GM12878 (cell line): ENCODE data around the gene VSX2. TPM values are rescaled to one million over a fixed set of nuclear protein-coding genes. Genes with fewer than 3 reads are reported as not detected.

Source experiments
- ATAC-seq: fragments of 200-7000 bp; cut with Tn5 transposase; 3 replicates; pipeline ENCODE4 v1.9.1; 2020; ENCODE audit warnings: mild to moderate bottlenecking, moderate library complexity
- BruUV-seq: library from RNA; stranded (reverse); fragments of 400-500 nt; replicated peaks from 2 replicates; lab custom pipeline; 2021; lab: Mats Ljungman, UMichigan
- CTCF ChIA-PET: fragments of 300-600 bp; sonication (Branson Sonifier 250); formaldehyde crosslinking; extraction: SDS; loops from one replicate; lab custom pipeline; 2021; ENCODE audit warnings: inconsistent platforms; lab: Yijun Ruan, JAX
- POLR2A ChIA-PET: fragments of 350-600 bp; formaldehyde crosslinking; extraction: SDS; loops from one replicate; lab custom pipeline; 2021; ENCODE audit warnings: inconsistent platforms; lab: Charles Lee
- RAD21 ChIA-PET: fragments of 300-600 bp; sonication (Branson Sonifier 250); formaldehyde crosslinking; loops from one replicate; lab custom pipeline; 2023; ENCODE audit warnings: antibody characterized with exemption; ENCODE audit not compliant: unreplicated experiment; lab: Charles Lee
- SMC1A ChIA-PET: fragments of 300-600 bp; sonication (Branson Sonifier 250); formaldehyde crosslinking; loops from one replicate; lab custom pipeline; 2023; ENCODE audit not compliant: unreplicated experiment, uncharacterized antibody; lab: Charles Lee
- DNase-seq: peaks from one replicate; pipeline ENCODE4 v3.0.0-alpha.2; 2011; ENCODE audit warnings: low read depth, low spot score
- FAIRE-seq: peaks from 3 replicates; lab custom pipeline; 2011; peaks lifted over from hg19 to GRCh38; lab: Jason Lieb, UNC
- H2AFZ ChIP-seq: 2 replicates; pipeline ENCODE4 v1.6.0; 2011; ENCODE audit warnings: low read depth, low read length, control low read depth; ENCODE audit not compliant: control insufficient read depth
- H3K27ac ChIP-seq: 2 replicates; pipeline ENCODE4 v1.5.1; 2011; ENCODE audit warnings: control low read depth; ENCODE audit not compliant: control insufficient read depth, insufficient read depth
- H3K27me3 ChIP-seq, 2 experiments: replicated peaks in 1 of 2; 2 replicates each; pipeline versions ENCODE4 v1.6.0 to v1.6.1; 2011; ENCODE audit warnings: low read length in 1 of 2; ENCODE audit not compliant: control insufficient read depth in 2 of 2, insufficient read depth in 2 of 2
- H3K36me3 ChIP-seq, 2 experiments: 2 replicates each; pipeline ENCODE4 v1.5.1; 2011; ENCODE audit warnings: low read length in 1 of 2; ENCODE audit not compliant: control insufficient read depth in 2 of 2, insufficient read depth in 2 of 2
- H3K4me1 ChIP-seq: 2 replicates; pipeline ENCODE4 v1.6.1; 2011; ENCODE audit warnings: mild to moderate bottlenecking, low read length, moderate library complexity, mixed read lengths; ENCODE audit not compliant: control insufficient read depth, insufficient read depth
- H3K4me2 ChIP-seq: 2 replicates; pipeline ENCODE4 v1.6.0; 2011; ENCODE audit warnings: control low read depth; ENCODE audit not compliant: control insufficient read depth, insufficient read depth
- H3K4me3 ChIP-seq: fragments of 200-600 bp; sonication (generic); 2 replicates; pipeline ENCODE4 v1.5.1; 2016
- H3K79me2 ChIP-seq: 2 replicates; pipeline ENCODE4 v1.6.0; 2011; ENCODE audit warnings: low read length; ENCODE audit not compliant: control insufficient read depth, insufficient read depth
- H3K9ac ChIP-seq: 2 replicates; pipeline ENCODE4 v1.8.0; 2011; ENCODE audit warnings: low read length, control low read depth, mixed read lengths; ENCODE audit not compliant: control insufficient read depth, insufficient read depth
- H3K9me3 ChIP-seq: replicated peaks from 3 replicates; pipeline ENCODE4 v1.5.1; 2011; ENCODE audit warnings: mild to moderate bottlenecking, low read length; ENCODE audit not compliant: control insufficient read depth, insufficient read depth
- H4K20me1 ChIP-seq: 2 replicates; pipeline ENCODE4 v1.6.0; 2011; ENCODE audit not compliant: control insufficient read depth, insufficient read depth
- CBX5 ChIP-seq: sonication (generic); IDR thresholded peaks from 2 replicates; pipeline ENCODE4 v1.6.1; 2016; ENCODE audit warnings: low read depth, moderate library complexity, mild to moderate bottlenecking, inconsistent platforms
- FOS ChIP-seq: IDR thresholded peaks from 3 replicates; pipeline ENCODE4 v1.6.1; 2011; ENCODE audit warnings: borderline replicate concordance; ENCODE audit not compliant: insufficient read length; ENCODE audit errors: extremely low read depth
- HDAC6 ChIP-seq: fragments of 200-600 bp; sonication (generic); IDR thresholded peaks from one replicate; pipeline ENCODE4 v1.8.0; 2017; ENCODE audit warnings: antibody characterized with exemption; ENCODE audit not compliant: unreplicated experiment
- MTA2 ChIP-seq: fragments of 450-650 bp; IDR thresholded peaks from 2 replicates; pipeline ENCODE4 v1.6.1; 2016; ENCODE audit warnings: low read depth, mild to moderate bottlenecking, moderate library complexity
- MYC ChIP-seq: IDR thresholded peaks from 2 replicates; pipeline ENCODE4 v1.6.1; 2011; ENCODE audit warnings: mild to moderate bottlenecking, low read length, moderate library complexity, inconsistent platforms; ENCODE audit not compliant: insufficient read depth, insufficient replicate concordance, insufficient read length, severe bottlenecking
- NFXL1 ChIP-seq: fragments of 450-650 bp; IDR thresholded peaks from 2 replicates; pipeline ENCODE4 v1.6.1; 2017; ENCODE audit warnings: antibody characterized with exemption, mild to moderate bottlenecking, borderline replicate concordance
- NRF1 ChIP-seq: conservative IDR thresholded peaks from 2 replicates; pipeline ENCODE4 v1.6.1; 2011; ENCODE audit warnings: mild to moderate bottlenecking, low read depth, low read length, improper control_type of control experiment
- SPI1 ChIP-seq: IDR thresholded peaks from 2 replicates; pipeline ENCODE4 v1.6.1; 2011; ENCODE audit warnings: low read depth, mild to moderate bottlenecking, low read length, moderate library complexity, borderline replicate concordance; ENCODE audit not compliant: insufficient read depth
- SUPT20H ChIP-seq: IDR thresholded peaks from 2 replicates; pipeline ENCODE4 v1.6.1; 2011; ENCODE audit warnings: low read depth, mild to moderate bottlenecking, low read length, moderate library complexity, borderline replicate concordance; ENCODE audit not compliant: control insufficient read depth
- WGBS: methylation state at CpG from one replicate; pipeline ENCODE4 v1.1.6; 2016; ENCODE audit warnings: low lambda C conversion rate; ENCODE audit not compliant: insufficient replicate concordance, insufficient coverage; ENCODE audit errors: missing lambda C conversion rate; 5-methylcytosine and 5-hydroxymethylcytosine counted together
- in situ Hi-C: fragments of 300-500 bp; cut with MboI; formaldehyde crosslinking; loops from 9 replicates; pipeline ENCODE4 v1.14.3; 2018; ENCODE audit warnings: mixed read lengths
- intact Hi-C: fragments of 100-400 bp; cut with micrococcal nuclease; formaldehyde crosslinking; loops from one replicate; pipeline ENCODE4 v1.14.2; 2022; ENCODE audit not compliant: unreplicated experiment
- polyA plus RNA-seq, 11 experiments: library from polyadenylated mRNA; depleted of rRNA in 4 of 11; unstranded in 6 of 11; stranded (reverse) in 5 of 11; fragments of >200 nt; fragmentation: Nextera tagmentation in 4 of 11; fragmentation: Illumina TruSeq in 1 of 11; extraction: Ambion mirVana in 4 of 11; extraction: Trizol in 1 of 11; gene quantifications; 1 replicate in 1 of 11; 2 replicates in 10 of 11; pipeline versions ENCODE4 v1.2.1 to v1.2.3, GENCODE V29; 2011 to 2016; ENCODE audit warnings: inconsistent platforms in 2 of 11, missing spikeins in 2 of 11, low read depth in 1 of 11
- total RNA-seq, 4 experiments: library from RNA; depleted of rRNA in 3 of 4; stranded (reverse); fragments of >200 nt in 3 of 4; fragmentation: Illumina TruSeq in 1 of 4; extraction: Trizol in 1 of 4; gene quantifications; 2 replicates each; pipeline versions ENCODE4 v1.2.1 to v1.2.3, GENCODE V29; 2013 to 2021
- TF ChIP-seq, protein P1 (sequence below): IDR thresholded peaks from 2 replicates; pipeline ENCODE4 v1.6.1; 2012; ENCODE audit warnings: low read length, inconsistent platforms
- TF ChIP-seq, protein P2 (sequence below): fragments of 450-650 bp; conservative IDR thresholded peaks from 2 replicates; pipeline ENCODE4 v1.6.1; 2017; ENCODE audit warnings: mild to moderate bottlenecking, moderate library complexity

Gene VSX2
- total and polyA plus RNA-seq, 10 of the 15 experiments (the other 5 are each of a cell fraction or from before 2014, with no cell fraction given), result 0.04 to 0.05 TPM; not detected in 8

GRCh38 chr14:74309125-74310022 lies 70.1 kb downstream of the VSX2 start:
- H3K27me3 ChIP-seq, result no peaks in the 10 kb centered on the region
- H4K20me1 ChIP-seq, result no peaks in the 10 kb centered on the region
- CTCF ChIA-PET, result interaction anchor here (0.8 to 1.7 kb wide), 2 partner anchors 16 to 92 kb away, joined by 3 to 8 read pairs; no protein-coding TSS in a partner anchor
- no peak overlapping the region for H3K4me2 ChIP-seq
- RAD21 ChIA-PET, result interaction anchor here (0.5 kb wide), 1 partner anchor 206 kb away, joined by 3 read pairs; no protein-coding TSS in a partner anchor
- DNase-seq (no peak), FAIRE-seq (no peak), ATAC-seq (no peak)
- POLR2A ChIA-PET, result no interaction called here
- no peaks in the 10 kb centered on the region for H3K9me3 ChIP-seq
- SMC1A ChIA-PET, result interaction anchor here (0.6 kb wide), 1 partner anchor 377 kb away, joined by 3 read pairs; no protein-coding TSS in a partner anchor
- H3K4me3 ChIP-seq, result no peak overlapping the region
- BruUV-seq, result no TSS peak
- 55% methylated on average over 8 of the region's 8 CpGs for WGBS
- no peaks in the 10 kb centered on the region for H3K36me3 ChIP-seq
- no peaks in the 10 kb centered on the region for H3K4me1 ChIP-seq
- H2AFZ ChIP-seq, result no peak overlapping the region
- H3K27ac ChIP-seq, result no peak overlapping the region
- H3K9ac ChIP-seq, result no peak overlapping the region
- TF ChIP-seq, protein P1, sequence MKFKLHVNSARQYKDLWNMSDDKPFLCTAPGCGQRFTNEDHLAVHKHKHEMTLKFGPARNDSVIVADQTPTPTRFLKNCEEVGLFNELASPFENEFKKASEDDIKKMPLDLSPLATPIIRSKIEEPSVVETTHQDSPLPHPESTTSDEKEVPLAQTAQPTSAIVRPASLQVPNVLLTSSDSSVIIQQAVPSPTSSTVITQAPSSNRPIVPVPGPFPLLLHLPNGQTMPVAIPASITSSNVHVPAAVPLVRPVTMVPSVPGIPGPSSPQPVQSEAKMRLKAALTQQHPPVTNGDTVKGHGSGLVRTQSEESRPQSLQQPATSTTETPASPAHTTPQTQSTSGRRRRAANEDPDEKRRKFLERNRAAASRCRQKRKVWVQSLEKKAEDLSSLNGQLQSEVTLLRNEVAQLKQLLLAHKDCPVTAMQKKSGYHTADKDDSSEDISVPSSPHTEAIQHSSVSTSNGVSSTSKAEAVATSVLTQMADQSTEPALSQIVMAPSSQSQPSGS, result no peak
- intact Hi-C loops, result no loop called here
- no peaks in the 10 kb centered on the region for H3K79me2 ChIP-seq
- in situ Hi-C loops, result no loop called here

- intact Hi-C loops (no loop called here), in situ Hi-C loops (no loop called here)
- H4K20me1 ChIP-seq, result no peaks in the 10 kb centered on the region
- BruUV-seq, result no TSS peak
- H3K9ac ChIP-seq, result no peak overlapping the region
- WGBS, result 0% methylated on average over 2 of the region's 2 CpGs
- no peaks in the 10 kb centered on the region for H3K9me3 ChIP-seq
- H3K4me3 ChIP-seq, result no peak overlapping the region
- DNase-seq, result no peak
- POLR2A ChIA-PET, result no interaction called here
- H2AFZ ChIP-seq, result no peak overlapping the region
- SMC1A ChIA-PET, result no interaction called here
- H3K4me1 ChIP-seq, result no peaks in the 10 kb centered on the region
- H3K36me3 ChIP-seq, result no peaks in the 10 kb centered on the region
- no peak overlapping the region for H3K4me2 ChIP-seq
- no peaks in the 10 kb centered on the region for H3K79me2 ChIP-seq
- no peaks in the 10 kb centered on the region; a peak in 1 of 4 replicates for H3K27me3 ChIP-seq
- CTCF ChIA-PET, result interaction anchor here (0.6 to 1.6 kb wide), 3 partner anchors 13 to 216 kb away, joined by 3 to 4 read pairs (median 3); no protein-coding TSS in a partner anchor
- no peak overlapping the region for H3K27ac ChIP-seq
- no peak for FAIRE-seq
- no peak for ATAC-seq
- RAD21 ChIA-PET, result interaction anchor here (0.6 kb wide), 1 partner anchor 21 kb away, joined by 3 read pairs; no protein-coding TSS in a partner anchor
- TF ChIP-seq CBX5 (no peak), MYC (no peak), NRF1 (no peak), HDAC6 (no peak), SPI1 (no peak), FOS (no peak), MTA2 (no peak), NFXL1 (no peak), SUPT20H (no peak)
- TF ChIP-seq, protein P2, sequence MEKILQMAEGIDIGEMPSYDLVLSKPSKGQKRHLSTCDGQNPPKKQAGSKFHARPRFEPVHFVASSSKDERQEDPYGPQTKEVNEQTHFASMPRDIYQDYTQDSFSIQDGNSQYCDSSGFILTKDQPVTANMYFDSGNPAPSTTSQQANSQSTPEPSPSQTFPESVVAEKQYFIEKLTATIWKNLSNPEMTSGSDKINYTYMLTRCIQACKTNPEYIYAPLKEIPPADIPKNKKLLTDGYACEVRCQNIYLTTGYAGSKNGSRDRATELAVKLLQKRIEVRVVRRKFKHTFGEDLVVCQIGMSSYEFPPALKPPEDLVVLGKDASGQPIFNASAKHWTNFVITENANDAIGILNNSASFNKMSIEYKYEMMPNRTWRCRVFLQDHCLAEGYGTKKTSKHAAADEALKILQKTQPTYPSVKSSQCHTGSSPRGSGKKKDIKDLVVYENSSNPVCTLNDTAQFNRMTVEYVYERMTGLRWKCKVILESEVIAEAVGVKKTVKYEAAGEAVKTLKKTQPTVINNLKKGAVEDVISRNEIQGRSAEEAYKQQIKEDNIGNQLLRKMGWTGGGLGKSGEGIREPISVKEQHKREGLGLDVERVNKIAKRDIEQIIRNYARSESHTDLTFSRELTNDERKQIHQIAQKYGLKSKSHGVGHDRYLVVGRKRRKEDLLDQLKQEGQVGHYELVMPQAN, result no peak
These were observed 72.9 kb downstream of the VSX2 start for GRCh38 chr14:74312161-74312560.
